Common myeloid progenitor, CD34-positive (primary cell): ENCODE measurements around the gene ERVV-1.

ENCODE experiments used
- CTCF ChIA-PET: fragments of 350-600 bp; sonication (Branson Sonifier 250); formaldehyde crosslinking; loops from one replicate; lab custom pipeline; 2021; ENCODE audit warnings: antibody characterized with exemption; lab: Charles Lee
- POLR2A ChIA-PET: fragments of 350-600 bp; sonication (Branson Sonifier 250); formaldehyde crosslinking; loops from one replicate; lab custom pipeline; 2021; ENCODE audit warnings: antibody characterized with exemption; lab: Charles Lee
- DNase-seq, 3 donors: peaks; one replicate each; pipeline versions ENCODE4 v3.0.0 to v3.0.0-alpha.2; 2013
- H3K27ac ChIP-seq, 2 experiments: 1 replicate in 1 of 2; 2 replicates in 1 of 2; pipeline ENCODE4 v1.7.0; 2013; ENCODE audit warnings: inconsistent platforms in 2 of 2, low read length in 2 of 2, mild to moderate bottlenecking in 2 of 2, low read depth in 1 of 2, moderate library complexity in 1 of 2; ENCODE audit not compliant: severe bottlenecking in 2 of 2, insufficient read depth in 1 of 2, poor library complexity in 1 of 2
- H3K27me3 ChIP-seq, 5 experiments: replicated peaks in 2 of 5; 1 replicate in 3 of 5; 2 replicates in 2 of 5; pipeline versions ENCODE4 v1.6.1 to v1.7.0; 2013; ENCODE audit warnings: low read length in 4 of 5, mild to moderate bottlenecking in 2 of 5, moderate library complexity in 2 of 5, inconsistent platforms in 1 of 5; ENCODE audit not compliant: insufficient read depth in 5 of 5, control insufficient read depth in 4 of 5
- H3K36me3 ChIP-seq, 4 experiments: 1 replicate in 2 of 4; 2 replicates in 2 of 4; pipeline versions ENCODE4 v1.6.1 to v1.7.0; 2013; ENCODE audit warnings: low read length in 3 of 4, control low read depth in 1 of 4, mild to moderate bottlenecking in 1 of 4; ENCODE audit not compliant: control insufficient read depth in 4 of 4, insufficient read depth in 4 of 4
- H3K4me1 ChIP-seq, 4 experiments: 1 replicate in 3 of 4; 2 replicates in 1 of 4; pipeline versions ENCODE4 v1.6.1 to v1.7.1; 2013; ENCODE audit warnings: low read length in 3 of 4, mild to moderate bottlenecking in 3 of 4, control low read depth in 1 of 4, inconsistent platforms in 1 of 4, moderate library complexity in 1 of 4; ENCODE audit not compliant: control insufficient read depth in 4 of 4, insufficient read depth in 4 of 4; ENCODE audit errors: control extremely low read depth in 1 of 4
- H3K4me3 ChIP-seq, 7 experiments: 1 replicate in 4 of 7; 2 replicates in 3 of 7; pipeline versions ENCODE4 v1.5.1 to v1.7.0; 2013; ENCODE audit warnings: mild to moderate bottlenecking in 7 of 7, low read length in 6 of 7, moderate library complexity in 6 of 7, inconsistent platforms in 2 of 7, low read depth in 2 of 7, control low read depth in 1 of 7; ENCODE audit not compliant: insufficient read depth in 4 of 7, control insufficient read depth in 1 of 7; ENCODE audit errors: extremely low read depth in 1 of 7
- H3K9me3 ChIP-seq, 5 experiments: 1 replicate in 4 of 5; 2 replicates in 1 of 5; pipeline versions ENCODE4 v1.6.1 to v1.7.1; 2013; ENCODE audit warnings: low read length in 4 of 5, mild to moderate bottlenecking in 2 of 5, inconsistent platforms in 1 of 5, low read depth in 1 of 5, moderate library complexity in 1 of 5; ENCODE audit not compliant: control insufficient read depth in 4 of 5, insufficient read depth in 2 of 5; ENCODE audit errors: control extremely low read depth in 1 of 5
- WGBS: methylation state at CpG from one replicate; pipeline ENCODE4 v1.1.5; 2013; ENCODE audit not compliant: insufficient coverage; 5-methylcytosine and 5-hydroxymethylcytosine counted together

The ERVV-1 gene

GRCh38 chr19:53002479-53002878 lies 11.2 kb upstream of the ERVV-1 start:
- DNase-seq, result no peak
- POLR2A ChIA-PET, result no interaction called here
- Histone ChIP-seq H3K27ac (no peak overlapping the region), H3K9me3 (peaks cover 0 to 22% (median 2%) of the 10 kb centered on the region in 5 experiments), H3K27me3 (peaks cover 0 to 4% (median 0%) of the 10 kb centered on the region in 5 experiments), H3K4me1 (no peaks in the 10 kb centered on the region), H3K36me3 (no peaks in the 10 kb centered on the region), H3K4me3 (no peak overlapping the region)
- 83% methylated on average over 1 of the region's 2 CpGs for WGBS
- CTCF ChIA-PET, result no interaction called here

- peaks cover 0 to 21% (median 7%) of the 10 kb centered on the region in 5 experiments for H3K9me3 ChIP-seq
- ChIA-PET CTCF (interaction anchor here (1.0 kb wide), 1 partner anchor 161 kb away, joined by 3 read pairs; no protein-coding TSS in a partner anchor), POLR2A (no interaction called here)
- WGBS, result 84% methylated on average over 5 of the region's 5 CpGs
- H3K27ac ChIP-seq, result no peak overlapping the region
- H3K27me3 ChIP-seq, result no peaks in the 10 kb centered on the region
- DNase-seq, result no peak
- no peaks in the 10 kb centered on the region for H3K4me1 ChIP-seq
- no peaks in the 10 kb centered on the region for H3K36me3 ChIP-seq
- no peak overlapping the region for H3K4me3 ChIP-seq
Observed at GRCh38 chr19:53004242-53004641, 9.5 kb upstream of the ERVV-1 start.

- ChIA-PET POLR2A (no interaction called here), CTCF (no interaction called here)
- WGBS, result 90% methylated on average over 5 of the region's 7 CpGs
- Histone ChIP-seq H3K36me3 (no peaks in the 10 kb centered on the region), H3K4me3 (no peak overlapping the region), H3K4me1 (no peaks in the 10 kb centered on the region), H3K9me3 (peaks cover 0 to 28% (median 26%) of the 10 kb centered on the region in 5 experiments), H3K27me3 (peaks cover 0 to 3% (median 0%) of the 10 kb centered on the region in 5 experiments), H3K27ac (no peak overlapping the region)
- DNase-seq, result no peak
Observed at GRCh38 chr19:53007200-53007599, 6.5 kb upstream of the ERVV-1 start.

- ChIA-PET CTCF (no interaction called here), POLR2A (no interaction called here)
- DNase-seq, result no peak
- 83% methylated on average over 5 of the region's 5 CpGs for WGBS
- Histone ChIP-seq H3K9me3 (peaks cover 0 to 32% (median 28%) of the 10 kb centered on the region in 5 experiments), H3K27me3 (peaks cover 0 to 3% (median 0%) of the 10 kb centered on the region in 5 experiments), H3K36me3 (no peaks in the 10 kb centered on the region), H3K4me1 (no peaks in the 10 kb centered on the region), H3K4me3 (no peak overlapping the region), H3K27ac (no peak overlapping the region)
Observed at GRCh38 chr19:53007606-53008005, 6.1 kb upstream of the ERVV-1 start.

GRCh38 chr19:53008061-53008778 lies 5.5 kb upstream of the ERVV-1 start:
- Histone ChIP-seq H3K27ac (no peak overlapping the region), H3K4me3 (no peak overlapping the region), H3K27me3 (peaks cover 0 to 3% (median 0%) of the 10 kb centered on the region in 5 experiments), H3K36me3 (no peaks in the 10 kb centered on the region), H3K9me3 (peaks cover 0 to 35% (median 28%) of the 10 kb centered on the region in 5 experiments), H3K4me1 (no peaks in the 10 kb centered on the region)
- ChIA-PET POLR2A (no interaction called here), CTCF (no interaction called here)
- DNase-seq, result no peak
- WGBS, result 80% methylated on average over 21 of the region's 25 CpGs

- ChIA-PET CTCF (interaction anchor here (1.2 kb wide), 1 partner anchor 20 kb away, joined by 3 read pairs; no protein-coding TSS in a partner anchor), POLR2A (no interaction called here)
- 66% methylated on average over 9 of the region's 9 CpGs for WGBS
Observed at GRCh38 chr19:53010494-53010893, 3.2 kb upstream of the ERVV-1 start.

GRCh38 chr19:53012006-53012405 lies 1.7 kb upstream of the ERVV-1 start:
- CTCF ChIA-PET, result no interaction called here
- Histone ChIP-seq H3K4me3 (no peak overlapping the region), H3K9me3 (peaks cover 0 to 43% (median 29%) of the 10 kb centered on the region in 5 experiments), H3K36me3 (no peaks in the 10 kb centered on the region), H3K4me1 (no peaks in the 10 kb centered on the region), H3K27ac (no peak overlapping the region), H3K27me3 (peaks cover 0 to 3% (median 0%) of the 10 kb centered on the region in 5 experiments)
- DNase-seq, result no peak
- 100% methylated on average over 3 of the region's 6 CpGs for WGBS
- POLR2A ChIA-PET, result no interaction called here

More at GRCh38 chr19:53010494-53010893, 3.2 kb upstream of the ERVV-1 start:
- H3K9me3 ChIP-seq, result peaks cover 0 to 39% (median 29%) of the 10 kb centered on the region in 5 experiments
- no peak overlapping the region for H3K27ac ChIP-seq
- H3K27me3 ChIP-seq, result peaks cover 0 to 3% (median 0%) of the 10 kb centered on the region in 5 experiments
- H3K36me3 ChIP-seq, result no peaks in the 10 kb centered on the region
- no peak overlapping the region for H3K4me3 ChIP-seq
- no peak for DNase-seq
- no peaks in the 10 kb centered on the region for H3K4me1 ChIP-seq
